K562 (cell line): ENCODE data around the gene ETFRF1. TPM values are rescaled to one million over a fixed set of nuclear protein-coding genes. Genes with fewer than 3 reads are reported as not detected.

Experiments
- ARID1B ChIP-seq: fragments of 450-650 bp; IDR thresholded peaks from 2 replicates; pipeline ENCODE4 v1.6.1; 2016; ENCODE audit warnings: antibody characterized with exemption, mild to moderate bottlenecking, inconsistent platforms
- BRD9 ChIP-seq: fragments of 450-650 bp; IDR thresholded peaks from 2 replicates; pipeline ENCODE4 v1.6.1; 2018; ENCODE audit warnings: low read depth; ENCODE audit not compliant: partially characterized antibody
- CBX1 ChIP-seq: sonication (generic); IDR thresholded peaks from 2 replicates; pipeline ENCODE4 v1.6.1; 2016; ENCODE audit warnings: antibody characterized with exemption, low read depth, mild to moderate bottlenecking
- CREB1 ChIP-seq, 2 experiments: sonication (generic) in 1 of 2; formaldehyde crosslinking in 1 of 2; IDR thresholded peaks; 2 replicates each; pipeline versions ENCODE4 v1.6.1 to v1.8.0; 2012 to 2022; ENCODE audit warnings: inconsistent platforms in 1 of 2, mild to moderate bottlenecking in 1 of 2, missing genetic modification reagents in 1 of 2, moderate library complexity in 1 of 2
- CREM ChIP-seq: IDR thresholded peaks from 2 replicates; pipeline ENCODE4 v1.6.1; 2014; ENCODE audit warnings: antibody characterized with exemption, low read depth
- EP400 ChIP-seq: fragments of 450-650 bp; IDR thresholded peaks from 2 replicates; pipeline ENCODE4 v1.6.1; 2017; ENCODE audit warnings: antibody characterized with exemption, mild to moderate bottlenecking, moderate library complexity
- NFIC ChIP-seq: fragments of 450-650 bp; IDR thresholded peaks from 2 replicates; pipeline ENCODE4 v1.6.1; 2017; ENCODE audit warnings: mild to moderate bottlenecking, inconsistent platforms
- NR2C2 ChIP-seq, 2 experiments: fragments of 200-800 bp in 1 of 2; sonication (Bioruptor generic) in 1 of 2; sonication (generic) in 1 of 2; formaldehyde crosslinking in 1 of 2; IDR thresholded peaks; 2 replicates each; pipeline versions ENCODE4 v1.6.1 to v1.8.0; 2016 to 2022; ENCODE audit warnings: mild to moderate bottlenecking in 1 of 2, missing compliant biosample characterization in 1 of 2, missing genetic modification characterization in 1 of 2, missing genetic modification reagents in 1 of 2
- POLR3G ChIP-seq: IDR thresholded peaks from 2 replicates; pipeline ENCODE4 v1.6.1; 2011; ENCODE audit not compliant: insufficient read length, insufficient replicate concordance; ENCODE audit errors: extremely low read depth
- RB1 ChIP-seq: fragments of 450-650 bp; IDR thresholded peaks from 2 replicates; pipeline ENCODE4 v1.6.1; 2017; ENCODE audit warnings: low read depth, mild to moderate bottlenecking
- RBM22 ChIP-seq: fragments of 200-400 bp; formaldehyde crosslinking; IDR thresholded peaks from 2 replicates; pipeline ENCODE4 v1.6.1; 2018; ENCODE audit warnings: low read length, low read depth; ENCODE audit not compliant: poor library complexity, severe bottlenecking
- TAF1 ChIP-seq: IDR thresholded peaks from 2 replicates; pipeline ENCODE4 v1.6.1; 2011; ENCODE audit warnings: mild to moderate bottlenecking, low read length, moderate library complexity; ENCODE audit not compliant: insufficient read depth, control insufficient read depth, severe bottlenecking; ENCODE audit errors: extremely low read depth
- polyA plus RNA-seq, 8 experiments: library from polyadenylated mRNA; depleted of rRNA in 4 of 8; stranded (reverse) in 5 of 8; unstranded in 3 of 8; fragments of >200 nt; fragmentation: Nextera tagmentation in 2 of 8; fragmentation: Illumina TruSeq in 1 of 8; extraction: Ambion mirVana in 2 of 8; extraction: Trizol in 1 of 8; gene quantifications; 2 replicates each; pipeline versions ENCODE4 v1.2.1 to v1.2.3, GENCODE V29; 2011 to 2014; ENCODE audit warnings: inconsistent platforms in 1 of 8, missing spikeins in 1 of 8
- total RNA-seq, 7 experiments: library from RNA; depleted of rRNA in 6 of 7; stranded (reverse); fragments of >200 nt in 6 of 7; fragmentation: Illumina TruSeq in 2 of 7; extraction: Trizol in 2 of 7; gene quantifications; 2 replicates each; pipeline versions ENCODE4 v1.2.1 to v1.2.3, GENCODE V29; 2011 to 2021; ENCODE audit warnings: low replicate concordance in 1 of 7
- TF ChIP-seq, protein P1 (sequence below), 2 experiments: fragments of 450-650 bp in 1 of 2; sonication (generic) in 1 of 2; formaldehyde crosslinking in 1 of 2; IDR thresholded peaks in 1 of 2; conservative IDR thresholded peaks in 1 of 2; 2 replicates each; pipeline versions ENCODE4 v1.6.1 to v1.8.1; 2016 to 2023; ENCODE audit warnings: mild to moderate bottlenecking in 2 of 2, moderate library complexity in 2 of 2, inconsistent platforms in 1 of 2, missing genetic modification reagents in 1 of 2
- TF ChIP-seq, protein P2 (sequence below): fragments of 200-800 bp; sonication (Bioruptor generic); IDR thresholded peaks from 2 replicates; pipeline ENCODE4 v1.6.1; 2017; ENCODE audit warnings: missing genetic modification characterization, missing compliant biosample characterization
- TF ChIP-seq, protein P3 (sequence below): fragments of 450-650 bp; conservative IDR thresholded peaks from 2 replicates; pipeline ENCODE4 v1.6.1; 2016; ENCODE audit warnings: missing genetic modification characterization, low read depth, mild to moderate bottlenecking, control low read depth, missing compliant biosample characterization

The ETFRF1 gene
- total and polyA plus RNA-seq, 9 of the 15 experiments (the other 6 are each of a cell fraction or from before 2014, with no cell fraction given), result 16.1 to 107 (median 33.7) TPM

DNA sequence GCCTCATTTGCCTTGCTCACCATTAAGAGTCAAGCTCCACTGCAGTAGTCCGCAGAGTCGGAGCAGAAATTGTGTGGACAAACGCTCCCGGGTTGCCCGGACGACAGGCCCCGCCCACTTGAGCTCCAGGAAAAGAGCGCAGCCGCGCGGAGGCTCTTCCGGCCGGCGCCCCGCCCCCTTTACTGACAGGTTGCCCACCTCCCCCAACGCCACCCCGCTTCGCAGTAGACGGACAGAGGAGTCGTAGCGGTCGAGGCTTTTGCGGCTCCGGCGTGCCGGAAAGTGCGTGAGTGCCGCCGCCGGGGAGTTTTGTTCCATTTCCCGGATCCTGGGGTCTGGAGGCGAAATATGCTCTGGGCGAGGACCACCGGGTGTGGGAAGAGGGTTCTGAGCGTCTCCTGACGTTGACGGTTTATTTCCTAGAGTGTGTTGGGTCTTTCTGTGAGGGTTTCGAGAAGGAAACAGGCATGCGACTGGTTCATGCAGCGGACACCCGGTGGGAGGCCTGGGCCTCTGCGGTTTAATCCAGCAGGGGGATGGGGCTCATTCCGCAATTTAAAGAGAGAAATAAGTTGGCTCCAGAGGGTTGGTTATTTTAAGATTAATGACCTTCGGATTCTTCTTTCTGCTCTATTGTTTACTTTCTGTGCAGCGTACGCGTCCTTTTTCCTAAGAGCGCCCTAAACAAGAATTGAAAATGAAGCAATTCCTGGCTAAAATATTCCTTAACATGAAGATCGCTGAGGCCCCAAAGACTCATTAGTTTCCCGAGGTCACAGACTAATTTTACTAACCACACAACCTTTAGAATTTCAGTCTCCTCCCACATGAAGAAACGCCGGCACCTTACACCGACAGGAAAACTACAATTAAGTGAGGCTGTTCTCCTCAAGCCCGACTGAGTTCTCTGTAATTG, at the start of gene ETFRF1, which contains the start of gene DNAI7 (continued):
- TF ChIP-seq BRD9, result peak; percentile 41
- peak; percentile 86 for TF ChIP-seq RBM22
- TF ChIP-seq, protein P1, sequence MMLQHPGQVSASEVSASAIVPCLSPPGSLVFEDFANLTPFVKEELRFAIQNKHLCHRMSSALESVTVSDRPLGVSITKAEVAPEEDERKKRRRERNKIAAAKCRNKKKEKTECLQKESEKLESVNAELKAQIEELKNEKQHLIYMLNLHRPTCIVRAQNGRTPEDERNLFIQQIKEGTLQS (IDR thresholded peaks at IDR 0.05), result no peak
- TF ChIP-seq, protein P1 (CRISPR knock-in tag; conservative IDR thresholded peaks at IDR 0.05), result 0 out of 2 replicates have a peak, but pooled peaks have one; percentile 33
- peak; percentile 55; the same call in 1 of the 2 replicates for TF ChIP-seq CREB1 (IDR thresholded peaks at IDR 0.05)
- 0 out of 2 replicates have a peak, but pooled peaks have one; percentile 48 for TF ChIP-seq CREB1 (CRISPR knock-in tag; IDR thresholded peaks at IDR 0.05)
- TF ChIP-seq RB1, result peak; percentile 43
- peak; percentile 54; the same call in 1 of the 2 replicates for TF ChIP-seq CBX1
- peak; percentile 91 for TF ChIP-seq TAF1
- 0 out of 2 replicates have a peak, but pooled peaks have one; percentile 28 for TF ChIP-seq ARID1B
- TF ChIP-seq, protein P2, sequence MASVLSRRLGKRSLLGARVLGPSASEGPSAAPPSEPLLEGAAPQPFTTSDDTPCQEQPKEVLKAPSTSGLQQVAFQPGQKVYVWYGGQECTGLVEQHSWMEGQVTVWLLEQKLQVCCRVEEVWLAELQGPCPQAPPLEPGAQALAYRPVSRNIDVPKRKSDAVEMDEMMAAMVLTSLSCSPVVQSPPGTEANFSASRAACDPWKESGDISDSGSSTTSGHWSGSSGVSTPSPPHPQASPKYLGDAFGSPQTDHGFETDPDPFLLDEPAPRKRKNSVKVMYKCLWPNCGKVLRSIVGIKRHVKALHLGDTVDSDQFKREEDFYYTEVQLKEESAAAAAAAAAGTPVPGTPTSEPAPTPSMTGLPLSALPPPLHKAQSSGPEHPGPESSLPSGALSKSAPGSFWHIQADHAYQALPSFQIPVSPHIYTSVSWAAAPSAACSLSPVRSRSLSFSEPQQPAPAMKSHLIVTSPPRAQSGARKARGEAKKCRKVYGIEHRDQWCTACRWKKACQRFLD, result peak; percentile 58; the same call in 1 of the 2 replicates
- peak; percentile 84 for TF ChIP-seq EP400
- TF ChIP-seq NR2C2 (CRISPR knock-in tag; IDR thresholded peaks at IDR 0.05), result no peak
- TF ChIP-seq NR2C2 (tag; IDR thresholded peaks at IDR 0.05), result peak; percentile 49; the same call in 1 of the 2 replicates
- TF ChIP-seq POLR3G, result no peak
- TF ChIP-seq CREM, result peak; percentile 58
- TF ChIP-seq, protein P3, sequence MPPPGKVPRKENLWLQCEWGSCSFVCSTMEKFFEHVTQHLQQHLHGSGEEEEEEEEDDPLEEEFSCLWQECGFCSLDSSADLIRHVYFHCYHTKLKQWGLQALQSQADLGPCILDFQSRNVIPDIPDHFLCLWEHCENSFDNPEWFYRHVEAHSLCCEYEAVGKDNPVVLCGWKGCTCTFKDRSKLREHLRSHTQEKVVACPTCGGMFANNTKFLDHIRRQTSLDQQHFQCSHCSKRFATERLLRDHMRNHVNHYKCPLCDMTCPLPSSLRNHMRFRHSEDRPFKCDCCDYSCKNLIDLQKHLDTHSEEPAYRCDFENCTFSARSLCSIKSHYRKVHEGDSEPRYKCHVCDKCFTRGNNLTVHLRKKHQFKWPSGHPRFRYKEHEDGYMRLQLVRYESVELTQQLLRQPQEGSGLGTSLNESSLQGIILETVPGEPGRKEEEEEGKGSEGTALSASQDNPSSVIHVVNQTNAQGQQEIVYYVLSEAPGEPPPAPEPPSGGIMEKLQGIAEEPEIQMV (tag), result no peak
- TF ChIP-seq NFIC, result 0 out of 2 replicates have a peak, but pooled peaks have one; percentile 40
